GM18867 (cell line): ENCODE measurements around the gene PLAA.
"Not testable (repeated sequence)": the region's sequence is repeated elsewhere in the genome, so short reads cannot be mapped to it uniquely, and the experiment has no call there.

Experiments used
- ATAC-seq: cut with Tn5 transposase; IDR thresholded peaks from one replicate; pipeline ENCODE4 v1.9.1; 2021; ENCODE audit warnings: mild to moderate bottlenecking, moderate library complexity; ENCODE audit not compliant: unreplicated experiment

PLAA gene

GRCh38 chr9:26935847-26936246, 11.2 kb downstream of the PLAA start:
- no peak for ATAC-seq

- no peak for ATAC-seq
These were observed 18.0 kb downstream of the PLAA start for GRCh38 chr9:26928902-26929495.

DNA sequence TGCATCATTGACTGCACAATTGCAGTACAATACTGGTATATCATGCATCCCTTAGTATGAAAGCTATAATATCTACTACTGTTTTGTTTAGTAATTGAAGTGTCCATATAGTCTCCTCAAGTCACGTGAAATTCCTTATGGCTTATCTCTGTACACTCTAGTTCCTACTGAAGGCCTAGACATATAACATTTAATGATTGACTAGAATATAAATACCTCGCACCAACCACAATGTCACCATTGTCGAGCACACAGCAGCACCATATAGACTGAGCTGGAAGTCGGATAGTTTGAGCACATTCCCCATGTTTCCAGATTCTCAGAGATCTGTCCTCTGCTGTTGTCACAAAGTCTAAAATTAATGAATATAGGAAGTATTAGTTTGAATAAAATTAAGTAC, 21.4 kb downstream of the PLAA start:
- no peak for ATAC-seq

GRCh38 chr9:26919698-26920097, 27.3 kb downstream of the PLAA start:
- no peak for ATAC-seq

- ATAC-seq: no peak
These were observed 33.8 kb downstream of the PLAA start for GRCh38 chr9:26913138-26913668.

- no peak for ATAC-seq
These were observed 42.4 kb downstream of the PLAA start for GRCh38 chr9:26904671-26905070.

DNA sequence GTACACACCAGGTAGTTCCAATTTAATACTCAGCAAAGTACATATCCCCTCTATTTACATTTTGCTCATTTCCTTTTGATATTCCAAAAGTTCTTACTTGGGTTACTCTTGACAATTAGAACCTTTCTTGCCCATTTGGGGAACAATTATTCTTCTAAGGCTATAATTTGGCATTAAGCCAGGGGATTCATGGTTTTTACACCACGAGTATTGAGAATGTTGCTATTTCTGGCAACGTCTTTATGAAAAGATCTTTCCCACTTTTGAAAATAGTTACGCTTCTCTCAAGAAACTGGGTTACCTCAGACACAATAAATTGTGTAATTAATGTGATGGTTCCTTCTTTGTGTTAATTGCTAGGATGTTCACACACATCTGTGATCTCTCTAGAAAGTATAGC, 43.0 kb downstream of the PLAA start:
- ATAC-seq: no peak

- no peak for ATAC-seq
These were observed 53.9 kb downstream of the PLAA start for GRCh38 chr9:26893030-26893676.

- ATAC-seq: peak; percentile 88
These were observed 54.6 kb downstream of the PLAA start, which contains the start of gene CAAP1 for GRCh38 chr9:26892251-26893029. Gene CAAP1, minus strand, starts transcription at chr9:26892802. Its CDS starts 87 bp downstream, at chr9:26892715.

GRCh38 chr9:26891726-26892125, 55.3 kb downstream of the PLAA start:
- ATAC-seq: no peak

GRCh38 chr9:26888271-26888670, 58.8 kb downstream of the PLAA start:
- ATAC-seq: no peak

DNA sequence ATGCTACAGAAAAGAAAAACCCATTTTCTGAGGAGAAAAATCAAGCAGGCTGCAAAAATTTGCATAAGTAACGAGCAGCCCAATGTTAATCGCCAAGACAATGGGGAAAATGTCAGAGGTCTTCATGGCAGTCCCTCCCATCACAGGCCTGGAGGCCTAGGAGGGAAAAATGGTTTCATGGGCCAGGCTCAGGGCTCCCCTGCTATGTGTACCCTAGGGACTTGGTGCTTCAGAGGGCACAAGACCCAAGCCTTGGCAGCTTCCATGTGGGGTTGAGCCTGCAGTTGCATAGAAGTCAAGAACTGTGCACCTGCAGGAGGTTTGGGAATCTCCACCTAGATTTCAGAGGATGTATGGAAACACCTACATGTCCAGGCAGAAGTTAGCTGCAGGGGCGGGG, 64.9 kb downstream of the PLAA start:
- no peak for ATAC-seq

DNA sequence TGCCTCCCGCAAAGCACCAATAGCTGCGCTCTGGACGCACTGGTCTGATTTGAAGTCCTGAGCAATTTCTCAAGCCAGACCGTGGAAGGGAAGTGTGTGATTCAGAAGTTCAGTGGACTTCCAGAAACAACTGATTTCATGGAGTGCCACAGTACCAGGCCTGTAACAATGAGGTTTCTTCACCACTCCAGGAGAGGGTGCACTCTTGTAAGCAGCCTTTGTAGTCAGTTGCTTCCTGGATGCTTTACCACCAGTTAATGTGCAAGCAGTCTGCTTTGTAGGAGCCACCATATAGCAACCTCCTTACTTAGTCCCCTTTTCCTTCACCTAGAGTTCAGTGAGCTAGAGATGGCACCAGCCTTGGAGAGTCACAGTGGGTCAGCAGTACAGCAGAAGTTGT, 66.8 kb downstream of the PLAA start:
- no peak for ATAC-seq

DNA sequence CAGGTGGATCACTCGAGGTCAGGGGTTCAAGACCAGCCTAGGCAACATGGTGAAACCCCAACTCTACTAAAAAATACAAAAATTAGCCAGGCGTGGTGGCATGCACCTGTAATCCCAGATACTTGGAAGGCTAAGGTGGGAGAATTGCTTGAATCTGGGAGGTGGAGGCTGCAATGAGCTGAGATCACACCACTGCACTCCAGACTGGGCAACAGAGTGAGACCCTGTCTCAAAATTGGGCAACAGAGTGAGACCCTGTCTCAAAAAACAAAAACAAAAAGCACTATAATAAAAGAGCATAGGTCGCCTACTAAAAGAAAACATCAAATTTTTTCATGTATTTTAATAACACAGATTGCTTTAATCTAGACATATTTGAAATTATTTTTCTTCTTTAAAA, 71.9 kb downstream of the PLAA start:
- not testable (repeated sequence) for ATAC-seq

DNA sequence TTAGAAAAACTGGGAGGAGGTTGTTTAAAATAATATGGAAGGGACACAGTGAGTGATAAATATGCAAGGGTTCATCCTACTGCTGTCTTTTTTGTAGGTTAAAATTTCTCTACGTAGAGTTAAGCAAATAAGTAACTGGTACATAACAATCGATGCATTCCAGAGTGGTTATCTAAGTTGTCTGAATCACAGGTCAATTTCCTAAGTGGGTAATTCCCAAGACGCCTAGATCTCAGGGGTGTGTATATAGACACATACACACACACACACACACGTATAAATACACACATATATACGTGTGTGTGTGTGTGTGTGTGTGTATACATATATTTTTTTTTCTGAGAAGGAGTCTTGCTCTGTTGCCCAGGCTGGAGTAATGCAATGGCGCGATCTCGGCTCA, 76.8 kb downstream of the PLAA start:
- no peak for ATAC-seq

- no peak for ATAC-seq
These were observed 84.0 kb downstream of the PLAA start for GRCh38 chr9:26863074-26863473.

GRCh38 chr9:26856413-26857032, 90.5 kb downstream of the PLAA start:
- ATAC-seq: peak; percentile 82
